Activated CD8-positive, alpha-beta memory T cell treated with anti-CD3 and anti-CD28 coated beads, Interleukin-2, amount 50 U/mL, for 1 hour (primary cell): ENCODE results near the gene ABCB9.
"Not testable (repeated sequence)": the region's sequence is repeated elsewhere in the genome, so short reads cannot be mapped to it uniquely, and the experiment has no call there.

Source experiments
- DNase-seq: peaks from one replicate; pipeline ENCODE4 v3.0.0-alpha.2; 2020; ENCODE audit errors: extremely low read depth

Gene ABCB9

GRCh38 chr12:122895320-122895703 lies 71.0 kb downstream of the ABCB9 start:
- no peak for DNase-seq

GRCh38 chr12:122894193-122895121 lies 71.8 kb downstream of the ABCB9 start:
- DNase-seq: no peak

GRCh38 chr12:122893208-122894153 lies 72.8 kb downstream of the ABCB9 start:
- DNase-seq: no peak

- not testable (repeated sequence) for DNase-seq
Measured at GRCh38 chr12:122892724-122893123, 73.5 kb downstream of the ABCB9 start.

GRCh38 chr12:122891661-122892525 lies 74.4 kb downstream of the ABCB9 start:
- no peak for DNase-seq

GRCh38 chr12:122889761-122890520 lies 76.3 kb downstream of the ABCB9 start:
- DNase-seq: no peak

- DNase-seq: peak; percentile 55
Measured at GRCh38 chr12:122888232-122888752, 78.0 kb downstream of the ABCB9 start.

- no peak for DNase-seq
Measured at GRCh38 chr12:122887819-122888212, 78.4 kb downstream of the ABCB9 start.

GRCh38 chr12:122886851-122887818 lies 79.1 kb downstream of the ABCB9 start:
- DNase-seq: no peak

- no peak for DNase-seq
Measured at GRCh38 chr12:122886161-122886560, 80.1 kb downstream of the ABCB9 start.

- DNase-seq: no peak
Measured at GRCh38 chr12:122884860-122885259, 81.4 kb downstream of the ABCB9 start.

GRCh38 chr12:122884091-122884826 lies 82.0 kb downstream of the ABCB9 start:
- DNase-seq: no peak

GRCh38 chr12:122882908-122883558 lies 83.2 kb downstream of the ABCB9 start:
- DNase-seq: no peak

GRCh38 chr12:122880668-122881067 lies 85.6 kb downstream of the ABCB9 start:
- DNase-seq: no peak

- DNase-seq: no peak
Measured at GRCh38 chr12:122880155-122880667, 86.1 kb downstream of the ABCB9 start.
